Brain microvascular endothelial cell (primary cell): Measurements from ENCODE around the gene COL24A1.

ENCODE experiments used
- DNase-seq: peaks from one replicate; pipeline ENCODE4 v3.0.0-alpha.2; 2020
- H3K27ac ChIP-seq: fragments of 250-450 bp; sonication (Bioruptor Pico); 2 replicates; pipeline ENCODE4 v1.5.1; 2020; ENCODE audit warnings: mild to moderate bottlenecking, moderate library complexity
- H3K27me3 ChIP-seq: fragments of 250-450 bp; sonication (Bioruptor Pico); replicated peaks from 2 replicates; pipeline ENCODE4 v1.5.1; 2020; ENCODE audit warnings: mild to moderate bottlenecking
- H3K36me3 ChIP-seq: fragments of 250-450 bp; sonication (Bioruptor Pico); replicated peaks from 2 replicates; pipeline ENCODE4 v1.5.1; 2020; ENCODE audit warnings: mild to moderate bottlenecking
- H3K4me3 ChIP-seq: 2 replicates; pipeline ENCODE4 v1.5.1; 2011; ENCODE audit warnings: low read depth, mild to moderate bottlenecking, control low read depth, low read length, moderate library complexity
- in situ Hi-C: cut with HindIII; loops from 2 replicates; pipeline ENCODE4 v1.10.0; 2017; ENCODE audit warnings: low sequenced_read_pairs, low pct_ligation_motif_present
- TF ChIP-seq, protein P1 (sequence below): IDR thresholded peaks from 2 replicates; pipeline ENCODE4 v1.5.1; 2011; ENCODE audit warnings: low read depth, mild to moderate bottlenecking, moderate library complexity, low read length, control low read depth, inconsistent platforms; ENCODE audit errors: missing control alignments

Gene COL24A1

DNA sequence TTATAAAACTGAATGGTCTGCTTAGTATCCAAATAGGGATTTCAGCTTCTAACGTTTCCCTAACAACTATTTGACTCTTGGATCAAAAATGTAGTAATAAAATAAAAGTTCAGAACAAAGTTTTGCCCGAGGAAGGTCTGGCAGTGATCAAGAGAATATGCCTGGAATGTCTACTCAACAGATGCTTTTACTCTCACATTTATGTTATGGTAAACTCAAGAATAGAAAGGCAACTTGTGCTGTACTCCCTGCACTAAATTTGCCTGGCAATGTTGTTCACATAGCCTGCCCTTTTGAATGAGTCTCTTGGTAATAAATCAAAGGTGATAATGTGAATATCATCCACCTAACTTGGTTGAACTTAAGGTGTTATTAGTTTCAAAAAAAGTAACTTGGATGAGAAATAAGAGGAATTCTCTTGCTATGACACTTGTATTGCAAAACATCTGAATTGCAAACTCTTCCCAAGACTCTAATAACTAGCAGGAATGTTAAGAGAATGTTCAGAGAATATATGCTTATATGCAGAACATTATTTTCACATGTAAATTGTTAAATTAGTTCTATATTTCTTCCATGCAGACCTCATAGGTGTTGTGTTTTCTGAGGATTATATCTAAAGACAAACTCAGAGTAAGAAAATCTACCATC, 215.8 kb downstream of the COL24A1 start:
- Histone ChIP-seq H3K27me3 (no peaks in the 10 kb centered on the region), H3K4me3 (no peak overlapping the region), H3K36me3 (no peaks in the 10 kb centered on the region), H3K27ac (no peak overlapping the region)
- DNase-seq, result no peak
- in situ Hi-C loops, result no loop called here
- TF ChIP-seq, protein P1, sequence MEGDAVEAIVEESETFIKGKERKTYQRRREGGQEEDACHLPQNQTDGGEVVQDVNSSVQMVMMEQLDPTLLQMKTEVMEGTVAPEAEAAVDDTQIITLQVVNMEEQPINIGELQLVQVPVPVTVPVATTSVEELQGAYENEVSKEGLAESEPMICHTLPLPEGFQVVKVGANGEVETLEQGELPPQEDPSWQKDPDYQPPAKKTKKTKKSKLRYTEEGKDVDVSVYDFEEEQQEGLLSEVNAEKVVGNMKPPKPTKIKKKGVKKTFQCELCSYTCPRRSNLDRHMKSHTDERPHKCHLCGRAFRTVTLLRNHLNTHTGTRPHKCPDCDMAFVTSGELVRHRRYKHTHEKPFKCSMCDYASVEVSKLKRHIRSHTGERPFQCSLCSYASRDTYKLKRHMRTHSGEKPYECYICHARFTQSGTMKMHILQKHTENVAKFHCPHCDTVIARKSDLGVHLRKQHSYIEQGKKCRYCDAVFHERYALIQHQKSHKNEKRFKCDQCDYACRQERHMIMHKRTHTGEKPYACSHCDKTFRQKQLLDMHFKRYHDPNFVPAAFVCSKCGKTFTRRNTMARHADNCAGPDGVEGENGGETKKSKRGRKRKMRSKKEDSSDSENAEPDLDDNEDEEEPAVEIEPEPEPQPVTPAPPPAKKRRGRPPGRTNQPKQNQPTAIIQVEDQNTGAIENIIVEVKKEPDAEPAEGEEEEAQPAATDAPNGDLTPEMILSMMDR, result no peak

DNA sequence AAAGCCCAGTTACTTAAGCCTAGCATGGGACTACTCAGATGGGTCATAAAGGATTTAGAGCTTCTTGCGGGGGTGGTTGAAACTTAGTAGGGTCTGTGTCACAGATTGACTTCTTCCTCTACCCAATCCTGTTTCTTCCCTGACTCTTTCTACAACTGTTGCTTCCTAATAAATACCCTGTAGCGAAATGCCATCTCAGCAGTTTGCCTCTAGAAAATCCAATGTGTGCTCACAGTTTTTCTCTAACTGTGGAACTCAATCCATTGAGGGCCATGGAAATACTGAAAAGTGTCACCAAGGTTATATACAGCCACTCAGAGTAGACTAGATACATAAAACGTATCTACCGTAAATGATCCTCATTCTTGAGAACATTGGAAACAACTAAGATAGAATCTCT, 217.7 kb downstream of the COL24A1 start:
- Histone ChIP-seq H3K36me3 (no peaks in the 10 kb centered on the region), H3K27me3 (no peaks in the 10 kb centered on the region), H3K4me3 (no peak overlapping the region), H3K27ac (no peak overlapping the region)
- in situ Hi-C loops, result no loop called here
- TF ChIP-seq, protein P1, result no peak
- DNase-seq, result no peak

DNA sequence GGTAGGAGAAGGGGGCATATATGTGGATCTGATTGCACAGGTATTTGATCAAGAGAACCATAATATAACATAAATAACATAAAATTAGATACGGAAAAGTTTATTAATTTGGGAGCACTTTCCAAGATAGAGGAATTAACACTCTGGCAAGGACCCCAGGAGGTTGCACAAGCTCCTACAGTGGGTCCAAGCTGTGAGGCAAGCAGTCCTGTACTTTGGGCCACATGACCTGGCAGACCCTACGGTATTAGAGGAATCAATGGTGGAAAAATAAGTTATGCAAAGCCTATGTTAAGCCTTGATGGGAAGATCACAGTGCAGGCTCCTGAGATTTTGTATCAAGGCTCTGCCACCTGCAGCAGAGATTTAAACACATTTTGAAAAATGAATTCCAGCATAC, 220.1 kb downstream of the COL24A1 start:
- TF ChIP-seq, protein P1, result no peak
- in situ Hi-C loops, result no loop called here
- Histone ChIP-seq H3K36me3 (no peaks in the 10 kb centered on the region), H3K27ac (no peak overlapping the region), H3K4me3 (no peak overlapping the region), H3K27me3 (no peaks in the 10 kb centered on the region)
- no peak for DNase-seq

DNA sequence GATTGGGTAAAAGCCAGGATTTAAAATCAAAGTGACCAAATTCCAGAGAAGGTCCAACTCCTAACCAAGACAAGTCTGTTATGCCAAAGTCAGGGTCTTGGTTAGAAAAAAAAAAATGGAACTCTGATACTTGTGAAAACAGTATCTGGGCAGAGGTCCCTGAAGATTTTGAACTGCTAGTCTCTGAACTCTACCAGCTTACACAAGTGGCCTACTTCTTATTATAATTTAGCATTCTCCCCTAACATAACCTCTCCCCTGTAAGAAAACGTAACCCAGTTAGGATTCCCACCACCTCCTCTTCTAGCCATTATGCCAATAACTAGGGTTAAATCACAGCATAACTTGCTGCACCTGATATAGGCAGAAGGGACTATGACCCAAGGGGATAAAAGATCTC, 220.5 kb downstream of the COL24A1 start:
- Histone ChIP-seq H3K36me3 (no peaks in the 10 kb centered on the region), H3K4me3 (no peak overlapping the region), H3K27me3 (no peaks in the 10 kb centered on the region), H3K27ac (no peak overlapping the region)
- in situ Hi-C loops, result no loop called here
- TF ChIP-seq, protein P1, result no peak
- DNase-seq, result no peak

DNA sequence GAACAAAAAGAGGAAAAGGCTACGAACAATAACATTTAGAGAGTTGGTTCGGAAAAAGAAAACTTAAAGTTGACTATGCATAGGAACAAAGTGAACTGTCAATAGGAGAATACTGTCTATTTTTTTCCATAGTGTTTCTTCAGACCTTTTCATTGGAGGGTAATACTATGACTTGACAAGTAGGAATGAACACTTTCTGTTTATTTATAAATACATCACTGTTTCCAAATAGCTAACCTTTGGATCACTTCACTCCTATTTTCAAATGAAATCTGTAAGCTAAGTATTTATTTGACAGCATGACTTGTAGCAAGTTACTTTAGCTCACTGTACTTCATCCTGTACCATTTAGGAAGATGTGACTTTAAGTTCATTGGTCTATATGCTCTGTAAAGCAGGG, 221.3 kb downstream of the COL24A1 start:
- TF ChIP-seq, protein P1, result no peak
- in situ Hi-C loops, result no loop called here

DNA sequence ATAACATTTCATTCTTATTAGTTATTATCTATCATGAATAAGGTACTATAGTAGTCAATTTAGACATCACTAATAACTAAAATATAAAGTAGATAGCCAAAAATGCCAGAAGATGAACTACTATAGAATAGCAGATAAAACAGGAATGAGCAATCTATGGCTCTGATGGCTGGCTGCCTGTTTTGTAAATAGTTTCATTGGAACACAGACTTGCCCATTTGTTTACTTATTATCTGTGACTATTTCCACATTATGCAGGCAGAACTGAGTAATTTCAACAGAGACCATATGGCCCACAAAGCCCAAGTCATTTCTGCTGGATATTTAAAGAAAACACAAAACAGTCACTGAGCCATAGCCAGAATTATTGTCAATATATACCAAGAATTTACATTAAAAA, 222.1 kb downstream of the COL24A1 start:
- Histone ChIP-seq H3K27ac (no peak overlapping the region), H3K27me3 (no peaks in the 10 kb centered on the region), H3K4me3 (no peak overlapping the region), H3K36me3 (no peaks in the 10 kb centered on the region)
- in situ Hi-C loops, result no loop called here
- TF ChIP-seq, protein P1, result no peak
- no peak for DNase-seq

More for the DNA sequence above, 221.3 kb downstream of the COL24A1 start:
- no peak overlapping the region for H3K4me3 ChIP-seq
- DNase-seq, result no peak
- H3K36me3 ChIP-seq, result no peaks in the 10 kb centered on the region
- H3K27ac ChIP-seq, result no peak overlapping the region
- H3K27me3 ChIP-seq, result no peaks in the 10 kb centered on the region
